Endothelial cell of umbilical vein (primary cell): Measurements from ENCODE around the gene WNT7B. TPM values are rescaled to one million over a fixed set of nuclear protein-coding genes. Genes with fewer than 3 reads are reported as not detected.

Experiments
- BruUV-seq: library from RNA; stranded (reverse); fragments of 400-500 nt; replicated peaks from 2 replicates; lab custom pipeline; 2021; lab: Mats Ljungman, UMichigan
- CTCF ChIA-PET: fragments of 300-600, 350-600 bp; sonication (Branson Sonifier 250); formaldehyde crosslinking; loops from one replicate; lab custom pipeline; 2021; ENCODE audit warnings: antibody characterized with exemption, inconsistent platforms; lab: Charles Lee
- POLR2A ChIA-PET: fragments of 300-600, 350-600 bp; sonication (Branson Sonifier 250); formaldehyde crosslinking; loops from one replicate; lab custom pipeline; 2021; ENCODE audit warnings: antibody characterized with exemption, inconsistent platforms; lab: Charles Lee
- DNase-seq: peaks from one replicate; pipeline ENCODE4 v3.0.0-alpha.2; 2011; ENCODE audit warnings: low read depth, low spot score
- FAIRE-seq: peaks from 2 replicates; lab custom pipeline; 2011; peaks lifted over from hg19 to GRCh38; lab: Jason Lieb, UNC
- H2AFZ ChIP-seq: 2 replicates; pipeline ENCODE4 v1.6.0; 2012; ENCODE audit warnings: low read depth, low read length, control low read depth, inconsistent platforms
- H3K27ac ChIP-seq: 2 replicates; pipeline ENCODE4 v1.5.1; 2011; ENCODE audit warnings: low read depth, mild to moderate bottlenecking, control low read depth, low read length, moderate library complexity; ENCODE audit not compliant: insufficient read depth
- H3K27me3 ChIP-seq, 2 experiments: 2 replicates each; pipeline versions ENCODE4 v1.6.0 to v1.6.1; 2011; ENCODE audit warnings: low read length in 2 of 2, mixed read lengths in 1 of 2; ENCODE audit not compliant: control insufficient read depth in 2 of 2, insufficient read depth in 2 of 2
- H3K36me3 ChIP-seq, 2 experiments: 2 replicates in 1 of 2; 3 replicates in 1 of 2; pipeline ENCODE4 v1.5.1; 2011; ENCODE audit warnings: low read length in 2 of 2, mild to moderate bottlenecking in 1 of 2, moderate library complexity in 1 of 2; ENCODE audit not compliant: control insufficient read depth in 2 of 2, insufficient read depth in 2 of 2; ENCODE audit errors: extremely low read depth in 1 of 2
- H3K4me1 ChIP-seq: 3 replicates; pipeline ENCODE4 v1.5.1; 2011; ENCODE audit warnings: mild to moderate bottlenecking, low read length; ENCODE audit not compliant: control insufficient read depth, insufficient read depth; ENCODE audit errors: extremely low read depth
- H3K4me2 ChIP-seq: 2 replicates; pipeline ENCODE4 v1.6.1; 2011; ENCODE audit warnings: low read length, control low read depth, mixed read lengths; ENCODE audit not compliant: insufficient read depth
- H3K4me3 ChIP-seq, 3 experiments: fragments of 200-600 bp in 1 of 3; sonication (generic), shearing (Covaris generic) in 1 of 3; replicated peaks in 1 of 3; 2 replicates each; pipeline ENCODE4 v1.5.1; 2011 to 2016; ENCODE audit warnings: control low read depth in 3 of 3, low read length in 3 of 3, mild to moderate bottlenecking in 2 of 3, inconsistent platforms in 1 of 3, low read depth in 1 of 3, moderate library complexity in 1 of 3; ENCODE audit not compliant: insufficient read depth in 1 of 3
- H3K79me2 ChIP-seq: 2 replicates; pipeline ENCODE4 v1.6.0; 2012; ENCODE audit warnings: low read length, inconsistent platforms; ENCODE audit not compliant: control insufficient read depth, insufficient read depth
- H3K9ac ChIP-seq: replicated peaks from 2 replicates; pipeline ENCODE3; 2011; ENCODE audit warnings: low read length, control low read depth; ENCODE audit not compliant: insufficient read depth; ENCODE audit errors: extremely low read depth
- H3K9me1 ChIP-seq: replicated peaks from 3 replicates; pipeline ENCODE4 v1.6.0; 2011; ENCODE audit warnings: mild to moderate bottlenecking, low read length; ENCODE audit not compliant: control insufficient read depth, insufficient read depth; ENCODE audit errors: extremely low read depth
- H3K9me3 ChIP-seq: replicated peaks from 2 replicates; pipeline ENCODE4 v1.5.1; 2012; ENCODE audit warnings: low read length, inconsistent platforms; ENCODE audit not compliant: control insufficient read depth, insufficient read depth
- H4K20me1 ChIP-seq: replicated peaks from 2 replicates; pipeline ENCODE3; 2011; ENCODE audit warnings: mild to moderate bottlenecking, low read length; ENCODE audit not compliant: control insufficient read depth, insufficient read depth; ENCODE audit errors: extremely low read depth
- EZH2 ChIP-seq: IDR thresholded peaks from 2 replicates; pipeline ENCODE4 v1.6.1; 2012; ENCODE audit warnings: borderline replicate concordance, low read depth, mild to moderate bottlenecking, moderate library complexity, low read length, inconsistent platforms; ENCODE audit not compliant: severe bottlenecking
- FOS ChIP-seq: IDR thresholded peaks from 2 replicates; pipeline ENCODE4 v1.6.1; 2011; ENCODE audit warnings: mild to moderate bottlenecking, low read length, moderate library complexity, borderline replicate concordance; ENCODE audit not compliant: insufficient read depth
- GATA2 ChIP-seq: IDR thresholded peaks from 2 replicates; pipeline ENCODE4 v1.7.0; 2011; ENCODE audit warnings: low read depth, mild to moderate bottlenecking, moderate library complexity, mixed read lengths, low read length; ENCODE audit not compliant: insufficient read length, insufficient read depth
- JUN ChIP-seq: IDR thresholded peaks from 2 replicates; pipeline ENCODE4 v1.6.1; 2011; ENCODE audit warnings: borderline replicate concordance, low read depth; ENCODE audit not compliant: insufficient read length, insufficient read depth
- MYC ChIP-seq: IDR thresholded peaks from one replicate; pipeline ENCODE4 v1.6.1; 2011; ENCODE audit warnings: mild to moderate bottlenecking, low read depth, low read length
- POLR2A ChIP-seq: IDR thresholded peaks from 2 replicates; pipeline ENCODE4 v1.6.1; 2012; ENCODE audit warnings: low read depth, mild to moderate bottlenecking, control low read depth, low read length
- POLR2AphosphoS5 ChIP-seq: IDR thresholded peaks from 2 replicates; pipeline ENCODE4 v1.6.1; 2012; ENCODE audit warnings: low read depth, mild to moderate bottlenecking, control low read depth, low read length, moderate library complexity; ENCODE audit not compliant: insufficient read depth
- dilution Hi-C: fragments of 300-500 bp; cut with MboI; formaldehyde crosslinking; loops from one replicate; pipeline ENCODE4 v1.15.0; 2019; ENCODE audit warnings: low sequenced_read_pairs; ENCODE audit not compliant: extremely low pct_ligation_motif_present
- intact Hi-C: fragments of 100-400 bp; cut with micrococcal nuclease; formaldehyde crosslinking; loops from one replicate; pipeline ENCODE4 v1.10.0; 2022
- polyA plus RNA-seq, 4 experiments: library from polyadenylated mRNA; depleted of rRNA in 3 of 4; stranded (reverse) in 3 of 4; unstranded in 1 of 4; fragments of >200 nt; gene quantifications; 2 replicates each; pipeline versions ENCODE4 v1.2.1 to v1.2.3, GENCODE V29; 2011 to 2012; ENCODE audit warnings: missing spikeins in 1 of 4
- total RNA-seq: library from RNA; stranded (reverse); gene quantifications from 2 replicates; pipeline ENCODE4 v1.2.3, GENCODE V29; 2021
- TF ChIP-seq, protein P1 (sequence below), 2 donors: IDR thresholded peaks; 1 replicate in 1 of 2; 2 replicates in 1 of 2; pipeline ENCODE4 v1.5.1; 2011; ENCODE audit warnings: low read length in 2 of 2, mild to moderate bottlenecking in 2 of 2, moderate library complexity in 2 of 2, control low read depth in 1 of 2, inconsistent platforms in 1 of 2, low read depth in 1 of 2; ENCODE audit not compliant: insufficient read depth in 1 of 2; ENCODE audit errors: extremely low read depth in 1 of 2
- TF ChIP-seq, protein P2 (sequence below): IDR thresholded peaks from 2 replicates; pipeline ENCODE4 v1.6.1; 2011; ENCODE audit not compliant: insufficient read depth, insufficient read length

The WNT7B gene
- total and polyA plus RNA-seq, 2 donors (not counting 3 experiments of a cell fraction or from before 2014, with no cell fraction given): not detected

DNA sequence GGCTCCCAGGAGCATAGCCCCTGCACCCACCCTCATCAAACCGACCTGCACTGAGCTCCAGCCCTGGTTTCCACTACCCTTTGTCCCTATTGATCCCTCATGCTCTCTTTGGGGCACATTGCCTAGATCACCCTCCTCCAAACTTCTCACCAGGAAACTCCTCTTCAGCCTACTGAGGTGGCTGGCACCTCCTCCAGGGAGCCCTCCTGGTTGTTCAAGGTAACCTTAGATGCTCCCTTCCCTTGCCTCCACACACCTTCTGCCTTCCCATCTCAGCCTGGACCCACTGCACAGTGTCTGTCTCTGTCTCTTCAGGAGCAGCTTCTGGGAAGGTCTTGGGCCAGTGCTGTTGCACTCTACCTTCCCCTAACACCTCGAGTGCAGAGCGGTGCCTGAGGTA is 15.8 kb upstream of the WNT7B start:
- no peaks in the 10 kb centered on the region for H3K9me1 ChIP-seq
- TF ChIP-seq JUN: no peak
- no peak for TF ChIP-seq POLR2A
- TF ChIP-seq, protein P1, sequence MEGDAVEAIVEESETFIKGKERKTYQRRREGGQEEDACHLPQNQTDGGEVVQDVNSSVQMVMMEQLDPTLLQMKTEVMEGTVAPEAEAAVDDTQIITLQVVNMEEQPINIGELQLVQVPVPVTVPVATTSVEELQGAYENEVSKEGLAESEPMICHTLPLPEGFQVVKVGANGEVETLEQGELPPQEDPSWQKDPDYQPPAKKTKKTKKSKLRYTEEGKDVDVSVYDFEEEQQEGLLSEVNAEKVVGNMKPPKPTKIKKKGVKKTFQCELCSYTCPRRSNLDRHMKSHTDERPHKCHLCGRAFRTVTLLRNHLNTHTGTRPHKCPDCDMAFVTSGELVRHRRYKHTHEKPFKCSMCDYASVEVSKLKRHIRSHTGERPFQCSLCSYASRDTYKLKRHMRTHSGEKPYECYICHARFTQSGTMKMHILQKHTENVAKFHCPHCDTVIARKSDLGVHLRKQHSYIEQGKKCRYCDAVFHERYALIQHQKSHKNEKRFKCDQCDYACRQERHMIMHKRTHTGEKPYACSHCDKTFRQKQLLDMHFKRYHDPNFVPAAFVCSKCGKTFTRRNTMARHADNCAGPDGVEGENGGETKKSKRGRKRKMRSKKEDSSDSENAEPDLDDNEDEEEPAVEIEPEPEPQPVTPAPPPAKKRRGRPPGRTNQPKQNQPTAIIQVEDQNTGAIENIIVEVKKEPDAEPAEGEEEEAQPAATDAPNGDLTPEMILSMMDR (IDR thresholded peaks at IDR 0.05; ENCODE audit: extremely low read depth in 1 of 2, insufficient read depth in 1 of 2, low read depth in 1 of 2, low read length in 2 of 2): no peak
- TF ChIP-seq, protein P2, sequence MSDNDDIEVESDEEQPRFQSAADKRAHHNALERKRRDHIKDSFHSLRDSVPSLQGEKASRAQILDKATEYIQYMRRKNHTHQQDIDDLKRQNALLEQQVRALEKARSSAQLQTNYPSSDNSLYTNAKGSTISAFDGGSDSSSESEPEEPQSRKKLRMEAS: no peak
- no peak for TF ChIP-seq GATA2
- no peak for TF ChIP-seq EZH2
- TF ChIP-seq POLR2AphosphoS5: no peak
- no peak for TF ChIP-seq MYC
- TF ChIP-seq FOS: no peak
- no peaks in the 10 kb centered on the region for H4K20me1 ChIP-seq
- no peak overlapping the region for H3K9ac ChIP-seq
- no peaks in the 10 kb centered on the region for H3K79me2 ChIP-seq
- no TSS peak for BruUV-seq
- dilution Hi-C loops (no loop called here), intact Hi-C loops (no loop called here)
- no peak overlapping the region for H3K4me3 ChIP-seq
- DNase-seq (no peak), FAIRE-seq (no peak)
- no peak overlapping the region for H3K27ac ChIP-seq
- peaks cover 23% of the 10 kb centered on the region for H3K4me1 ChIP-seq
- no peaks in the 10 kb centered on the region for H3K36me3 ChIP-seq
- CTCF ChIA-PET: interaction anchor here (2.8 kb wide), 1 partner anchor 124 kb away, joined by 17 read pairs; no protein-coding TSS in a partner anchor
- no peak overlapping the region for H2AFZ ChIP-seq
- POLR2A ChIA-PET: no interaction called here
- H3K27me3 ChIP-seq: no peaks in the 10 kb centered on the region
- no peak overlapping the region for H3K4me2 ChIP-seq
- H3K9me3 ChIP-seq: no peaks in the 10 kb centered on the region
